ENCODE measurements around the gene DBP. TPM values are rescaled to one million over a fixed set of nuclear protein-coding genes. Genes with fewer than 3 reads are reported as not detected.

Gene DBP
- total RNA-seq, 3 donors from 2014 or later (not counting 1 experiment from before 2014, with no cell fraction given): 16.4 to 31.2 (median 24.3) TPM

- H3K27ac Mint-ChIP-seq: peak within 1 kb of the TSS; percentile 89 to 95
- H3K4me3 Mint-ChIP-seq: peak within 1 kb of the TSS; percentile 92
- H3K36me3 ChIP-seq (ENCODE audit: control insufficient read depth, insufficient read depth, low read length): no peaks in the 10 kb centered on the region
- peak; percentile 75 for TF ChIP-seq CTCF (IDR thresholded peaks at IDR 0.05)
- H3K4me1 Mint-ChIP-seq: peaks cover 22 to 36% of the 10 kb centered on the region in 2 donors
- intact Hi-C loops (cut with micrococcal nuclease): loop anchor here (1.0 to 10.0 kb wide), 6 partner anchors 8 to 319 kb away; partner anchors contain the start of gene FTL
- peak within 1 kb of the TSS; percentile 93 for H3K27ac ChIP-seq (ENCODE audit: low read length)
- H3K4me1 ChIP-seq (ENCODE audit: control insufficient read depth, insufficient read depth, low read length): peaks cover 51% of the 10 kb centered on the region
- H3K9me3 Mint-ChIP-seq: no peaks in the 10 kb centered on the region
- DNase-seq (peak; percentile 88 to 96), ATAC-seq (peak; percentile 85 to 95 (median 88))
- no peaks in the 10 kb centered on the region for H3K27me3 ChIP-seq (ENCODE audit: control insufficient read depth, insufficient read depth, low read length)
- WGBS (ENCODE audit: insufficient coverage): under 1% methylated on average over 32 of the region's 33 CpGs
- peak within 1 kb of the TSS; percentile 79 for H3K4me3 ChIP-seq (ENCODE audit: low read length)
- no peaks in the 10 kb centered on the region for H3K9me3 ChIP-seq (ENCODE audit: control insufficient read depth, insufficient read depth, low read length)
- H3K27me3 Mint-ChIP-seq (ENCODE audit: low read depth in 2 of 2): peaks cover 0 to 3% of the 10 kb centered on the region in 2 donors
- no peaks in the 10 kb centered on the region for H3K36me3 Mint-ChIP-seq
These were observed 9.0 kb upstream of the DBP start, which contains the start of gene CA11 for GRCh38 chr19:48646001-48646721. Gene CA11, minus strand, starts transcription at chr19:48646187. Its CDS starts 555 bp downstream, at chr19:48645632.

GRCh38 chr19:48645620-48646000 lies 8.4 kb upstream of the DBP start:
- H3K27ac ChIP-seq (ENCODE audit: low read length): peak overlapping the region; percentile 93
- H3K4me3 ChIP-seq (ENCODE audit: low read length): peak overlapping the region; percentile 79
- H3K36me3 ChIP-seq (ENCODE audit: control insufficient read depth, insufficient read depth, low read length): no peaks in the 10 kb centered on the region
- DNase-seq: peak in 1 of 2 donors; percentile 46
- no peak for ATAC-seq
- peak overlapping the region; percentile 89 to 95 for H3K27ac Mint-ChIP-seq
- intact Hi-C loops (cut with micrococcal nuclease): loop anchor here (5.0 to 10.0 kb wide), 2 partner anchors 92 to 319 kb away; partner anchors contain the start of gene FTL
- H3K9me3 Mint-ChIP-seq: no peaks in the 10 kb centered on the region
- no peaks in the 10 kb centered on the region for H3K27me3 ChIP-seq (ENCODE audit: control insufficient read depth, insufficient read depth, low read length)
- H3K36me3 Mint-ChIP-seq: no peaks in the 10 kb centered on the region
- H3K9me3 ChIP-seq (ENCODE audit: control insufficient read depth, insufficient read depth, low read length): no peaks in the 10 kb centered on the region
- 2% methylated on average over 6 of the region's 6 CpGs for WGBS (ENCODE audit: insufficient coverage)
- peaks cover 22 to 36% of the 10 kb centered on the region in 2 donors for H3K4me1 Mint-ChIP-seq
- H3K4me1 ChIP-seq (ENCODE audit: control insufficient read depth, insufficient read depth, low read length): peaks cover 51% of the 10 kb centered on the region
- TF ChIP-seq CTCF (IDR thresholded peaks at IDR 0.05): no peak
- H3K4me3 Mint-ChIP-seq: peak overlapping the region; percentile 92
- H3K27me3 Mint-ChIP-seq (ENCODE audit: low read depth in 2 of 2): peaks cover 0 to 3% of the 10 kb centered on the region in 2 donors

GRCh38 chr19:48644839-48645619 lies 7.8 kb upstream of the DBP start:
- H3K4me3 Mint-ChIP-seq: peak overlapping the region; percentile 92
- no peaks in the 10 kb centered on the region for H3K9me3 Mint-ChIP-seq
- peak; percentile 61 to 89 for DNase-seq
- Histone ChIP-seq H3K4me3 (ENCODE audit: low read length) (peak overlapping the region; percentile 79), H3K9me3 (ENCODE audit: control insufficient read depth, insufficient read depth, low read length) (no peaks in the 10 kb centered on the region), H3K36me3 (ENCODE audit: control insufficient read depth, insufficient read depth, low read length) (no peaks in the 10 kb centered on the region), H3K27ac (ENCODE audit: low read length) (peak overlapping the region; percentile 93), H3K4me1 (ENCODE audit: control insufficient read depth, insufficient read depth, low read length) (peaks cover 51% of the 10 kb centered on the region), H3K27me3 (ENCODE audit: control insufficient read depth, insufficient read depth, low read length) (no peaks in the 10 kb centered on the region)
- no peak for TF ChIP-seq CTCF (IDR thresholded peaks at IDR 0.05)
- WGBS (ENCODE audit: insufficient coverage): 3% methylated on average over 23 of the region's 25 CpGs
- H3K36me3 Mint-ChIP-seq: no peaks in the 10 kb centered on the region
- H3K4me1 Mint-ChIP-seq: peaks cover 22 to 37% of the 10 kb centered on the region in 2 donors
- peaks cover 0 to 3% of the 10 kb centered on the region in 2 donors for H3K27me3 Mint-ChIP-seq (ENCODE audit: low read depth in 2 of 2)
- H3K27ac Mint-ChIP-seq: peak overlapping the region; percentile 89 to 95
- ATAC-seq: peak; percentile 66 to 84 (median 71)
- intact Hi-C loops (cut with micrococcal nuclease): loop anchor here (5.0 to 10.0 kb wide), 2 partner anchors 92 to 320 kb away; partner anchors contain the start of gene FTL

Measured in natural killer cell (primary cell).